Stimulated activated CD4-positive, alpha-beta T cell treated with anti-CD3 and anti-CD28 coated beads, Interleukin-1b, Interleukin-23, amount 100 ng/mL, for 4 hours (primary cell): ENCODE data around the gene MEOX2.

ENCODE experiments used
- DNase-seq, 2 donors: peaks; one replicate each; pipeline ENCODE4 v3.0.0-alpha.2; 2020; ENCODE audit warnings: low read depth in 2 of 2

The MEOX2 gene

GRCh38 chr7:15686295-15686956, at the start of gene MEOX2:
Gene MEOX2 (minus strand): TSS chr7:15686683. CDS start chr7:15686402, 281 bp downstream.
- DNase-seq = no peak

GRCh38 chr7:15729746-15730145, 43.3 kb upstream of the MEOX2 start:
- no peak for DNase-seq

- DNase-seq = no peak
Measured at GRCh38 chr7:15725051-15725450, 38.6 kb upstream of the MEOX2 start.

- no peak for DNase-seq
Measured at GRCh38 chr7:15723841-15724240, 37.4 kb upstream of the MEOX2 start.

GRCh38 chr7:15720849-15721471, 34.5 kb upstream of the MEOX2 start:
- DNase-seq = no peak

GRCh38 chr7:15719311-15719710, 32.8 kb upstream of the MEOX2 start:
- DNase-seq = no peak

- no peak for DNase-seq
Measured at GRCh38 chr7:15715435-15715834, 29.0 kb upstream of the MEOX2 start.

- DNase-seq = no peak
Measured at GRCh38 chr7:15709978-15710377, 23.5 kb upstream of the MEOX2 start.

GRCh38 chr7:15707570-15707969, 21.1 kb upstream of the MEOX2 start:
- no peak for DNase-seq

- DNase-seq = no peak
Measured at GRCh38 chr7:15703732-15704131, 17.2 kb upstream of the MEOX2 start.

GRCh38 chr7:15692501-15693020, 6.1 kb upstream of the MEOX2 start:
- DNase-seq = no peak

- DNase-seq = no peak
Measured at GRCh38 chr7:15688911-15689310, 2.4 kb upstream of the MEOX2 start.

- DNase-seq = no peak
Measured at GRCh38 chr7:15688279-15688626, 1.8 kb upstream of the MEOX2 start.

GRCh38 chr7:15687546-15688278, 1.2 kb upstream of the MEOX2 start:
- DNase-seq = no peak

GRCh38 chr7:15686957-15687545, 568 bp upstream of the MEOX2 start:
- DNase-seq = no peak

- no peak for DNase-seq
Measured at GRCh38 chr7:15685358-15686294, 857 bp downstream of the MEOX2 start.

GRCh38 chr7:15684871-15685270, 1.6 kb downstream of the MEOX2 start:
- DNase-seq = no peak

GRCh38 chr7:15684111-15684800, 2.2 kb downstream of the MEOX2 start:
- DNase-seq = no peak

GRCh38 chr7:15682751-15683245, 3.7 kb downstream of the MEOX2 start:
- DNase-seq = no peak

GRCh38 chr7:15682111-15682510, 4.4 kb downstream of the MEOX2 start:
- DNase-seq = no peak

GRCh38 chr7:15681631-15682030, 4.9 kb downstream of the MEOX2 start:
- DNase-seq = no peak
